WTC11 (cell line): ENCODE data around the gene TSC1.

Experiments used
- ESRRA ChIP-seq: sonication (generic); formaldehyde crosslinking; IDR thresholded peaks from 2 replicates; pipeline ENCODE4 v1.8.1; 2022; ENCODE audit warnings: mild to moderate bottlenecking, missing genetic modification reagents, borderline replicate concordance
- JUN ChIP-seq: sonication (generic); formaldehyde crosslinking; IDR thresholded peaks from 2 replicates; pipeline ENCODE4 v1.8.0; 2023; ENCODE audit warnings: mild to moderate bottlenecking, missing genetic modification reagents
- TCF7 ChIP-seq: sonication (generic); formaldehyde crosslinking; IDR thresholded peaks from 2 replicates; pipeline ENCODE4 v1.8.0; 2022; ENCODE audit warnings: mild to moderate bottlenecking, low read depth, missing genetic modification reagents, moderate library complexity
- TF ChIP-seq, protein P1 (sequence below): sonication (generic); formaldehyde crosslinking; IDR thresholded peaks from 2 replicates; pipeline ENCODE4 v1.8.1; 2023; ENCODE audit warnings: mild to moderate bottlenecking, missing genetic modification reagents
- TF ChIP-seq, protein P2 (sequence below): sonication (generic); formaldehyde crosslinking; IDR thresholded peaks from 2 replicates; pipeline ENCODE4 v1.8.0; 2022; ENCODE audit warnings: mild to moderate bottlenecking, missing genetic modification reagents
- TF ChIP-seq, protein P3 (sequence below): fragments of 200-600 bp; IDR thresholded peaks from 2 replicates; pipeline ENCODE4 v1.8.0; 2022; ENCODE audit warnings: antibody characterized with exemption
- TF ChIP-seq, protein P4 (sequence below): fragments of 250-450 bp; sonication (Bioruptor Pico); conservative IDR thresholded peaks from 2 replicates; pipeline ENCODE4 v1.9.0; 2021; ENCODE audit warnings: mild to moderate bottlenecking
- TF ChIP-seq, protein P5 (sequence below): sonication (generic); formaldehyde crosslinking; IDR thresholded peaks from 2 replicates; pipeline ENCODE4 v1.8.0; 2022; ENCODE audit warnings: mild to moderate bottlenecking, missing genetic modification reagents
- TF ChIP-seq, protein P6 (sequence below): sonication (generic); formaldehyde crosslinking; IDR thresholded peaks from 2 replicates; pipeline ENCODE4 v1.8.1; 2022; ENCODE audit warnings: low read depth, mild to moderate bottlenecking, moderate library complexity, missing genetic modification reagents, borderline replicate concordance

DNA sequence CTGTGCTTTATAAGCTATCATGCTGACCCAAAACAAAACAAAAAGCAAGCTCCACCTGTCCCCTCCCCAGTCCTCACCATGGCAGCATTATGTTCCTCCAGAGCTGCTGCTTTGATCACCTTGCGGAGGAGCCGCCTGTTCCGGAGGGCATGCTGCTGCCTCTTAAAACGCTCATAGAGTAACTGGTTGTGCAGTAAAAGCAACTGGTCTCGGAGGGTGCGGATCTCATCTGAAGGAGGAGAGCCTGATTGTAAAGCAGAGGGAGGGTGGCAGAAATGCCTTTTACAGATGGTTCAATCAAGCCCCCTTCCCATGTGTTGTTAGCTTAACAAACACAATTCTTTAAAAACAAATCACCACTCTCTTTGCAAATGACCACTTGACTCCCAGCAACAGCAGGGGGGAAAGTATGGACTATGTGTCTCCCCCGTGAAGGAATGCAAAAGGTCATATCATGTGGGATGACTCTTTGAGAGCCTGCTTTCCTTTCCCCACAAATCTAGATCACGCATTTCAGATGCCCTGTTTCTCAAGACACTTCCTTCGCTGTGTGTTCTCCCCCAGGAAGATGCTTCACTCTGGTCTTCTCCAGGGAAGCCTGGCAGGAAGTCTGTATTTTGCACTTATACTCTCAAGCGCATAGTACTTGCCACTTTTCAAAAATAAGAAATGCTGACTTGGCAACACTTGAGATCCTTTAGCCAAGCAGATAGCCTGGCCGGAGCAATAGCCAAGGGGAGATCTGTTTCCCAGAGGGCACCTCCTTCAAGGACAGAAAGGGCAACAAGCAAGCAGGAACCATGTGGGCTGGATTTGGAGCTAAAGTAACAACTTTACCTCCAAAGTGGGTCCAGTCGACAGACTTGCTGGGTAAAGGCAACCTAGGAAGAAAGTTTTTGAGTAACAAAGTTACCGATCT, 40.6 kb downstream of the TSC1 start:
- TF ChIP-seq, protein P1, sequence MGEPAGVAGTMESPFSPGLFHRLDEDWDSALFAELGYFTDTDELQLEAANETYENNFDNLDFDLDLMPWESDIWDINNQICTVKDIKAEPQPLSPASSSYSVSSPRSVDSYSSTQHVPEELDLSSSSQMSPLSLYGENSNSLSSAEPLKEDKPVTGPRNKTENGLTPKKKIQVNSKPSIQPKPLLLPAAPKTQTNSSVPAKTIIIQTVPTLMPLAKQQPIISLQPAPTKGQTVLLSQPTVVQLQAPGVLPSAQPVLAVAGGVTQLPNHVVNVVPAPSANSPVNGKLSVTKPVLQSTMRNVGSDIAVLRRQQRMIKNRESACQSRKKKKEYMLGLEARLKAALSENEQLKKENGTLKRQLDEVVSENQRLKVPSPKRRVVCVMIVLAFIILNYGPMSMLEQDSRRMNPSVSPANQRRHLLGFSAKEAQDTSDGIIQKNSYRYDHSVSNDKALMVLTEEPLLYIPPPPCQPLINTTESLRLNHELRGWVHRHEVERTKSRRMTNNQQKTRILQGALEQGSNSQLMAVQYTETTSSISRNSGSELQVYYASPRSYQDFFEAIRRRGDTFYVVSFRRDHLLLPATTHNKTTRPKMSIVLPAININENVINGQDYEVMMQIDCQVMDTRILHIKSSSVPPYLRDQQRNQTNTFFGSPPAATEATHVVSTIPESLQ = no peak
- TF ChIP-seq, protein P2, sequence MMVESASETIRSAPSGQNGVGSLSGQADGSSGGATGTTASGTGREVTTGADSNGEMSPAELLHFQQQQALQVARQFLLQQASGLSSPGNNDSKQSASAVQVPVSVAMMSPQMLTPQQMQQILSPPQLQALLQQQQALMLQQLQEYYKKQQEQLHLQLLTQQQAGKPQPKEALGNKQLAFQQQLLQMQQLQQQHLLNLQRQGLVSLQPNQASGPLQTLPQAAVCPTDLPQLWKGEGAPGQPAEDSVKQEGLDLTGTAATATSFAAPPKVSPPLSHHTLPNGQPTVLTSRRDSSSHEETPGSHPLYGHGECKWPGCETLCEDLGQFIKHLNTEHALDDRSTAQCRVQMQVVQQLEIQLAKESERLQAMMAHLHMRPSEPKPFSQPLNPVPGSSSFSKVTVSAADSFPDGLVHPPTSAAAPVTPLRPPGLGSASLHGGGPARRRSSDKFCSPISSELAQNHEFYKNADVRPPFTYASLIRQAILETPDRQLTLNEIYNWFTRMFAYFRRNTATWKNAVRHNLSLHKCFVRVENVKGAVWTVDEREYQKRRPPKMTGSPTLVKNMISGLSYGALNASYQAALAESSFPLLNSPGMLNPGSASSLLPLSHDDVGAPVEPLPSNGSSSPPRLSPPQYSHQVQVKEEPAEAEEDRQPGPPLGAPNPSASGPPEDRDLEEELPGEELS (CRISPR knock-in tag) = no peak
- TF ChIP-seq, protein P3, sequence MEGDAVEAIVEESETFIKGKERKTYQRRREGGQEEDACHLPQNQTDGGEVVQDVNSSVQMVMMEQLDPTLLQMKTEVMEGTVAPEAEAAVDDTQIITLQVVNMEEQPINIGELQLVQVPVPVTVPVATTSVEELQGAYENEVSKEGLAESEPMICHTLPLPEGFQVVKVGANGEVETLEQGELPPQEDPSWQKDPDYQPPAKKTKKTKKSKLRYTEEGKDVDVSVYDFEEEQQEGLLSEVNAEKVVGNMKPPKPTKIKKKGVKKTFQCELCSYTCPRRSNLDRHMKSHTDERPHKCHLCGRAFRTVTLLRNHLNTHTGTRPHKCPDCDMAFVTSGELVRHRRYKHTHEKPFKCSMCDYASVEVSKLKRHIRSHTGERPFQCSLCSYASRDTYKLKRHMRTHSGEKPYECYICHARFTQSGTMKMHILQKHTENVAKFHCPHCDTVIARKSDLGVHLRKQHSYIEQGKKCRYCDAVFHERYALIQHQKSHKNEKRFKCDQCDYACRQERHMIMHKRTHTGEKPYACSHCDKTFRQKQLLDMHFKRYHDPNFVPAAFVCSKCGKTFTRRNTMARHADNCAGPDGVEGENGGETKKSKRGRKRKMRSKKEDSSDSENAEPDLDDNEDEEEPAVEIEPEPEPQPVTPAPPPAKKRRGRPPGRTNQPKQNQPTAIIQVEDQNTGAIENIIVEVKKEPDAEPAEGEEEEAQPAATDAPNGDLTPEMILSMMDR = no peak
- TF ChIP-seq, protein P4, sequence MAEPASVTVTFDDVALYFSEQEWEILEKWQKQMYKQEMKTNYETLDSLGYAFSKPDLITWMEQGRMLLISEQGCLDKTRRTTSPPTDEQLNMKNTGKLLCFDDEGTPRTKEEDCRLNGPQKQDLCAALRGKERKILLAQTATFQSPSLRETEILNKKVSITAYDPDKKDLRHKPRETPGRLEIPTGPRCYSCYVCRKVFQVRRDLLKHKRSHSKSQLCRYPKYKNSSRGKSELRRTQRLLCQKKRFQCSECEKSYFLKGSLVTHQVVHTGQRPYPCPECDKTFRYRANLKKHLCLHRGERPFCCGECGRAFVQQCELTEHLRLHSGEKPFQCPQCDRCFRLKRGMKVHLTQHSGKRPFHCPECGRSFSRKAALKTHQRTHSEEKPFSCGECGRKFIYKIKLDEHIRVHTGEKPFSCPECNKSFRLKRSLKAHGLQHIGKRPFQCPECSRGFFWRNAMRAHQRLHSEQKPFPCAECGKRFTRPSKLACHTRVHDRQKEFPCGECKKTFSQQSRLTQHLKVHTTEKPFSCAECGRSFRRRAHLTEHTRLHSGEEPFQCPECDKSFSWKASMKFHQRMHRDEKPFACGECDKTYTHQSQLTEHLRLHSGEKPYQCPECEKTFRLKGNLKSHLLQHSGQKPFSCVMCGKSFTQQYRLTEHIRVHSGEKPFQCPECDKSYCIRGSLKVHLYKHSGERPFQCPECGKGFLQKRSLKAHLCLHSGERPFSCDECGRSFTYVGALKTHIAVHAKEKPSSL (CRISPR knock-in tag) = no peak
- TF ChIP-seq, protein P5, sequence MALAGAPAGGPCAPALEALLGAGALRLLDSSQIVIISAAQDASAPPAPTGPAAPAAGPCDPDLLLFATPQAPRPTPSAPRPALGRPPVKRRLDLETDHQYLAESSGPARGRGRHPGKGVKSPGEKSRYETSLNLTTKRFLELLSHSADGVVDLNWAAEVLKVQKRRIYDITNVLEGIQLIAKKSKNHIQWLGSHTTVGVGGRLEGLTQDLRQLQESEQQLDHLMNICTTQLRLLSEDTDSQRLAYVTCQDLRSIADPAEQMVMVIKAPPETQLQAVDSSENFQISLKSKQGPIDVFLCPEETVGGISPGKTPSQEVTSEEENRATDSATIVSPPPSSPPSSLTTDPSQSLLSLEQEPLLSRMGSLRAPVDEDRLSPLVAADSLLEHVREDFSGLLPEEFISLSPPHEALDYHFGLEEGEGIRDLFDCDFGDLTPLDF (CRISPR knock-in tag) = no peak
- no peak for TF ChIP-seq TCF7 (CRISPR knock-in tag)
- no peak for TF ChIP-seq JUN
- TF ChIP-seq, protein P6, sequence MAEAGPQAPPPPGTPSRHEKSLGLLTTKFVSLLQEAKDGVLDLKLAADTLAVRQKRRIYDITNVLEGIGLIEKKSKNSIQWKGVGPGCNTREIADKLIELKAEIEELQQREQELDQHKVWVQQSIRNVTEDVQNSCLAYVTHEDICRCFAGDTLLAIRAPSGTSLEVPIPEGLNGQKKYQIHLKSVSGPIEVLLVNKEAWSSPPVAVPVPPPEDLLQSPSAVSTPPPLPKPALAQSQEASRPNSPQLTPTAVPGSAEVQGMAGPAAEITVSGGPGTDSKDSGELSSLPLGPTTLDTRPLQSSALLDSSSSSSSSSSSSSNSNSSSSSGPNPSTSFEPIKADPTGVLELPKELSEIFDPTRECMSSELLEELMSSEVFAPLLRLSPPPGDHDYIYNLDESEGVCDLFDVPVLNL (CRISPR knock-in tag) = no peak
- no peak for TF ChIP-seq ESRRA (CRISPR knock-in tag)
